Loucy (cell line): ENCODE results near the gene ATRIP.

Experiments
- CTCF ChIP-seq: fragments of 200-600 bp; sonication (generic); conservative IDR thresholded peaks from 2 replicates; pipeline ENCODE4 v1.5.1; 2014; ENCODE audit warnings: mild to moderate bottlenecking, antibody characterized with exemption, low read length
- EZH2phosphoT487 ChIP-seq: fragments of 200-600 bp; IDR thresholded peaks from 2 replicates; pipeline ENCODE4 v1.6.1; 2018; ENCODE audit warnings: antibody characterized with exemption, mild to moderate bottlenecking, moderate library complexity, borderline replicate concordance

- TF ChIP-seq CTCF (no peak), EZH2phosphoT487 (no peak)
These were observed 36.1 kb upstream of the ATRIP start for GRCh38 chr3:48410205-48411040.
